Tibial nerve (tissue), 4 donors: Measurements from ENCODE around the gene PLPPR3. TPM values are rescaled to one million over a fixed set of nuclear protein-coding genes. Genes with fewer than 3 reads are reported as not detected.

Experiments
- DNase-seq, 2 donors: peaks; one replicate each; pipeline ENCODE4 v3.0.0-alpha.2; 2019; ENCODE audit warnings: low spot score in 2 of 2
- H3K27ac ChIP-seq, 4 donors: fragments of 200-600 bp; sonication (generic) in 3 of 4; one replicate each; pipeline ENCODE4 v1.5.1; 2017 to 2019; ENCODE audit warnings: mild to moderate bottlenecking in 1 of 4
- H3K27me3 ChIP-seq, 2 donors: fragments of 200-600 bp; sonication (generic) in 1 of 2; one replicate each; pipeline versions ENCODE4 v1.5.1 to v1.6.0; 2017 to 2019
- H3K36me3 ChIP-seq, 3 donors: fragments of 200-600 bp; sonication (generic); one replicate each; pipeline ENCODE4 v1.5.1; 2018 to 2019
- H3K4me1 ChIP-seq, 4 donors: fragments of 200-600 bp; sonication (generic) in 3 of 4; one replicate each; pipeline ENCODE4 v1.5.1; 2017 to 2019
- H3K4me3 ChIP-seq, 4 donors: fragments of 200-600 bp; sonication (generic) in 3 of 4; one replicate each; pipeline ENCODE4 v1.5.1; 2017 to 2019; ENCODE audit warnings: mild to moderate bottlenecking in 1 of 4, moderate library complexity in 1 of 4
- H3K9me3 ChIP-seq, 4 donors: fragments of 200-600 bp; sonication (generic) in 3 of 4; one replicate each; pipeline ENCODE4 v1.5.1; 2017 to 2019
- CTCF ChIP-seq, 5 experiments: fragments of 200-600 bp in 3 of 5; fragments of 450-650 bp in 2 of 5; sonication (generic) in 3 of 5; IDR thresholded peaks; one replicate each; pipeline ENCODE4 v1.5.1; 2016 to 2019; ENCODE audit warnings: antibody characterized with exemption in 5 of 5, mild to moderate bottlenecking in 3 of 5, moderate library complexity in 2 of 5
- EP300 ChIP-seq, 2 donors: sonication (generic); formaldehyde crosslinking; IDR thresholded peaks; one replicate each; pipeline ENCODE4 v1.6.1; 2017; ENCODE audit warnings: antibody characterized with exemption in 2 of 2, mild to moderate bottlenecking in 1 of 2
- POLR2A ChIP-seq, 2 donors: fragments of 450-650 bp; IDR thresholded peaks; one replicate each; pipeline ENCODE4 v1.6.1; 2017; ENCODE audit warnings: antibody characterized with exemption in 2 of 2, mild to moderate bottlenecking in 2 of 2, moderate library complexity in 2 of 2
- WGBS, 2 donors: methylation state at CpG; one replicate each; pipeline ENCODE4 v1.1.5; 2018; 5-methylcytosine and 5-hydroxymethylcytosine counted together
- total RNA-seq, 4 donors: library from RNA; depleted of rRNA; stranded (reverse); fragments of >200 nt; gene quantifications; one replicate each; pipeline ENCODE4 v1.1.0, GENCODE V29; 2016

The PLPPR3 gene
- total RNA-seq, 4 donors from 2014 or later, result not detected

- 16 to 37% methylated on average over 24 to 29 of the region's 29 CpGs for WGBS, 2 donors
- no peaks in the 10 kb centered on the region for H3K9me3 ChIP-seq
- H3K27ac ChIP-seq, result peak overlapping the region in 3 of 4 donors; percentile 50 to 78 (median 78)
- no peaks in the 10 kb centered on the region for H3K36me3 ChIP-seq
- H3K27me3 ChIP-seq, result no peaks in the 10 kb centered on the region
- H3K4me3 ChIP-seq, result peak overlapping the region in 3 of 4 donors; percentile 13 to 42 (median 23)
- no peak for TF ChIP-seq POLR2A (IDR thresholded peaks at IDR 0.05)
- no peak for TF ChIP-seq CTCF (IDR thresholded peaks at IDR 0.05)
- TF ChIP-seq EP300 (IDR thresholded peaks at IDR 0.05), result no peak
- DNase-seq, result no peak
- peaks cover 0 to 35% (median 4%) of the 10 kb centered on the region in 4 donors for H3K4me1 ChIP-seq
Observed at GRCh38 chr19:782185-782877, 39.4 kb downstream of the PLPPR3 start.

- Histone ChIP-seq H3K27me3 (no peaks in the 10 kb centered on the region), H3K27ac (peak overlapping the region in 3 of 4 donors; percentile 50 to 78 (median 50)), H3K4me3 (no peak overlapping the region), H3K36me3 (no peaks in the 10 kb centered on the region), H3K9me3 (no peaks in the 10 kb centered on the region), H3K4me1 (peaks cover 0 to 35% (median 4%) of the 10 kb centered on the region in 4 donors)
- 87 to 88% methylated on average over 17 to 19 of the region's 19 CpGs for WGBS, 2 donors
- TF ChIP-seq EP300 (IDR thresholded peaks at IDR 0.05), result no peak
- no peak for TF ChIP-seq POLR2A (IDR thresholded peaks at IDR 0.05)
- TF ChIP-seq CTCF (IDR thresholded peaks at IDR 0.05), result no peak
- DNase-seq, result no peak
Observed at GRCh38 chr19:781800-782184, 40.0 kb downstream of the PLPPR3 start.

- Histone ChIP-seq H3K36me3 (no peaks in the 10 kb centered on the region), H3K9me3 (no peaks in the 10 kb centered on the region), H3K4me3 (no peak overlapping the region), H3K4me1 (peaks cover 0 to 35% (median 4%) of the 10 kb centered on the region in 4 donors), H3K27ac (no peak overlapping the region), H3K27me3 (no peaks in the 10 kb centered on the region)
- DNase-seq, result no peak
- 68 to 82% methylated on average over 11 to 13 of the region's 15 CpGs for WGBS, 2 donors
- TF ChIP-seq EP300 (IDR thresholded peaks at IDR 0.05) (no peak), CTCF (IDR thresholded peaks at IDR 0.05) (no peak), POLR2A (IDR thresholded peaks at IDR 0.05) (no peak)
Observed at GRCh38 chr19:780935-781334, 40.8 kb downstream of the PLPPR3 start.

GRCh38 chr19:778910-779653, 42.7 kb downstream of the PLPPR3 start:
- peak in 1 of 2 donors; percentile 82 for TF ChIP-seq EP300 (IDR thresholded peaks at IDR 0.05)
- TF ChIP-seq POLR2A (IDR thresholded peaks at IDR 0.05), result no peak
- DNase-seq, result peak; percentile 68 to 70
- Histone ChIP-seq H3K4me3 (peak overlapping the region in 1 of 4 donors; percentile 17), H3K36me3 (no peaks in the 10 kb centered on the region), H3K4me1 (peaks cover 0 to 35% (median 4%) of the 10 kb centered on the region in 4 donors), H3K27me3 (no peaks in the 10 kb centered on the region), H3K27ac (peak overlapping the region; percentile 23 to 82 (median 40)), H3K9me3 (no peaks in the 10 kb centered on the region)
- WGBS, 2 donors, result 38 to 63% methylated on average over 26 to 36 of the region's 36 CpGs

GRCh38 chr19:776549-776948, 45.2 kb downstream of the PLPPR3 start:
- no peak overlapping the region for H3K27ac ChIP-seq
- no peaks in the 10 kb centered on the region for H3K27me3 ChIP-seq
- no peaks in the 10 kb centered on the region for H3K9me3 ChIP-seq
- no peak for DNase-seq
- no peak for TF ChIP-seq EP300 (IDR thresholded peaks at IDR 0.05)
- H3K4me3 ChIP-seq, result no peak overlapping the region
- WGBS, 2 donors, result 74 to 86% methylated on average over 18 of the region's 18 CpGs
- no peaks in the 10 kb centered on the region for H3K36me3 ChIP-seq
- H3K4me1 ChIP-seq, result peaks cover 0 to 16% (median 0%) of the 10 kb centered on the region in 4 donors
